Hematopoietic multipotent progenitor cell treated with erythropoietin and hydrocortisone succinate and interleukin-3 and kit ligand, for 17 days (in vitro differentiated cells): Measurements from ENCODE around the gene PELI1.
"Not testable (repeated sequence)": the region's sequence is repeated elsewhere in the genome, so short reads cannot be mapped to it uniquely, and the experiment has no call there.

Experiments used
- DNase-seq: peaks from one replicate; pipeline ENCODE4 v3.0.0-alpha.2; 2015; ENCODE audit warnings: low spot score

Gene PELI1

GRCh38 chr2:64085936-64086335, 58.3 kb downstream of the PELI1 start:
- DNase-seq: no peak

- no peak for DNase-seq
Measured at GRCh38 chr2:64081046-64081445, 63.2 kb downstream of the PELI1 start.

DNA sequence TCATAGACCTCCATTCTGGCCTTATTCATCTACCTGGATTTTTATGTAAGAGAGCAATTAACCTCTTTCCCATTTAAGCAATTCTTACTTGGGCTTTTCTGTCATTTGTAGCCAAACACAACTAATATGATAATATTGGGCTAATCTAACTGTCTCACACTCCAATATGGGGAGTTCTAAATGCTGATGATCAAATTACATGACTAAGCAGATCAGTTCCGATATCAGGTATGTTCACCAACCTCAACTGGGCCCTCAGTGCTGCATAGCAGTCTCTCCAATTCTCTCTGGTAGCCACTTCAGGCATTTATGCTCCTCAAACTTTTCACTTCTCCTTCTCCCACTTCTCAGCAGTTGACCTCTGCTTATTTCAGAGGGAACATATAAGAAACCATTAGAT, 64.0 kb downstream of the PELI1 start:
- DNase-seq: no peak

GRCh38 chr2:64079688-64080087, 64.5 kb downstream of the PELI1 start:
- DNase-seq: not testable (repeated sequence)

DNA sequence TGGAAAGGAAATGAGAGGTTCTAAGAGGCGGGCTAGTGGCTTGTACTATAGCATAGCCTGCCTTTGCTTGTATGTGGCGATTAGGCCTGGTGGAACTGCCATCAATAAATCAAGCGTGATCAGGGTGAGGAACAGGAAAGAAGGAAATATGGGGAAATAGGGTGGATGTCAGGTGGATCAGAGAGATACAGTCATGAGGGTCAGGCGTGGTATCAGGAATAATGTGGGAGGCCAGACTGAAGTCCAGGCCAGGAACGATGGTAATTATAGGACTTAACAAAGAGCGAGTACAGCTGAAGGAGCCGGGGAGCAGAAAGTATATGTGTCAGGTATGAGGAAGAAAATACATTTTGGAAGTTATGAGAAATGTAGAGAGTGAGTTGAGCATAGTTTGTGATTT, 67.4 kb downstream of the PELI1 start:
- DNase-seq: not testable (repeated sequence)

DNA sequence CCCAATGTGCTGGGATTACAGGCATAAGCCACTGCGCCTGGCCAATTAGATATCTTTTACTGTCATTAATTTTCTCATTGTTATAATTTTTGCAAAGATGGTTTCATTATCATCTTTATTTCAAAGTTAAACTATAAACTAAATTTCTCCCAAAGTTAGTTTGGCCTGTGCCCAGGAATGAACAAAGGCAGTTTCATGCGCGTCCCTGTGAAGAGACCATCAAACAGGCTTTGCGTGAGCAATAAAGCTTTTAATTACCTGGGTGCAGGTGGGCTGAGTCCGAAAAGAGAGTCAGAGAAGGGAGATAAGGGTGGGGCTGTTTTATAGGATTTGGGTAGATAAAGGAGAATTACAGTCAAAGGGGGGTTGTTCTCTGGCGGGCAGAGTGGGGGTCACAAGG, 69.6 kb downstream of the PELI1 start:
- not testable (repeated sequence) for DNase-seq

DNA sequence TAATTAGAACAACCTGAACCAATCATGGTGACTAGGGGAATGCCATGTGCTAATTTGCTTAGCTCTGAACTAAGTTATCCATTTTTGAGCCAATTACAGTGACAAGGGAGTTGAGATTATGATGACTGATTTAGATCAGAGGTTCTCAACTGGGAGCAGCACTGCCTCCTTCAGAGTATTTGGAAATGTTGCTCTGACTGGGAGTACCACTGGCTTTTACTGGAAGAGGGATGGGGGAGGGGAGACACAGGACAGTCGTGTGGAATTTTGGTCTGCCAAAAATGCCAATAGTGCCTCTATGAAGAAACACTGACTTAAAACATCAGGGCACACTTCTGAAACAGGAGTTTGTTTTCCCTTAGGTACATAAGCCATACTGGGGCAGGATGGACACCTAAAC, 76.9 kb downstream of the PELI1 start:
- no peak for DNase-seq

- DNase-seq: no peak
Measured at GRCh38 chr2:64065516-64065915, 78.7 kb downstream of the PELI1 start.

GRCh38 chr2:64063924-64064331, 80.3 kb downstream of the PELI1 start:
- no peak for DNase-seq

- DNase-seq: no peak
Measured at GRCh38 chr2:64063454-64063853, 80.8 kb downstream of the PELI1 start.

DNA sequence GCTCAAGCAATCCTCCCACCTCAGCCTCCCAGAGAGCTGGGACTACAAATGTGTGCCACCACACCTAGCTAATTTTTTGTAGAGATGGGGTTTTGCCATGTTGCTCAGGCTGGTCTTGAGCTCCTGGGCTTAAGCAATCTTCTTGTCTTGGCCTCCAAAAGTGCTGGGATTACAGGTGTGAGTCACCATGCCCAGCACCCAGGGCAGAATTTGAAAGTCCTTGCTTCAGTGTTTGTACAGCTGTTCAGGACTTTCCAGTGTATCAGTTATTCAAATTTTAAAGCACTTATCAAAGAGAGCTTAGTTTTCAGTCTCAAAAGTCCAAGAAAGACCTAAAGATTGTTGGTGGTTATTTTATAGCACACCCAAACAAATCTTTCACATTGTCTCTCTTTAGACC, 81.4 kb downstream of the PELI1 start:
- DNase-seq: no peak

DNA sequence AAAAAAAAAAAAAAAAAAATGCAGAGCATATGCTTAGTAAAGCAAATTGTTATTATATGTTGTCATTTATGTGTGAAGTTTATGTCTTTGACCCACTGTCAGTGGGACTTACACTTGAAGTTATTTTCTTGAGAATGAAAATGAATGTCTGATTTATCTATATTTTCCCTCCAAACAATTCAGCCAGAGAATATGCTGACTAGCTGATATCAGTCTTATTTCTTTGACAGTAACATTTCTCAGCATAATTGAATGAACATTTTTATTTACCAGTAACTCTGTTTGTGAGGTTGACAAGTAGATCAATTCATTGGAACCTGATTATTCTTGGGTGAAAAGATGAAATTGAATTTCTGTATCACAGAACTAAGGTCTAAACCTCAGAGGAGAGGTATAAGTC, 85.0 kb downstream of the PELI1 start:
- DNase-seq: no peak

- DNase-seq: no peak
Measured at GRCh38 chr2:64056021-64056420, 88.2 kb downstream of the PELI1 start.

DNA sequence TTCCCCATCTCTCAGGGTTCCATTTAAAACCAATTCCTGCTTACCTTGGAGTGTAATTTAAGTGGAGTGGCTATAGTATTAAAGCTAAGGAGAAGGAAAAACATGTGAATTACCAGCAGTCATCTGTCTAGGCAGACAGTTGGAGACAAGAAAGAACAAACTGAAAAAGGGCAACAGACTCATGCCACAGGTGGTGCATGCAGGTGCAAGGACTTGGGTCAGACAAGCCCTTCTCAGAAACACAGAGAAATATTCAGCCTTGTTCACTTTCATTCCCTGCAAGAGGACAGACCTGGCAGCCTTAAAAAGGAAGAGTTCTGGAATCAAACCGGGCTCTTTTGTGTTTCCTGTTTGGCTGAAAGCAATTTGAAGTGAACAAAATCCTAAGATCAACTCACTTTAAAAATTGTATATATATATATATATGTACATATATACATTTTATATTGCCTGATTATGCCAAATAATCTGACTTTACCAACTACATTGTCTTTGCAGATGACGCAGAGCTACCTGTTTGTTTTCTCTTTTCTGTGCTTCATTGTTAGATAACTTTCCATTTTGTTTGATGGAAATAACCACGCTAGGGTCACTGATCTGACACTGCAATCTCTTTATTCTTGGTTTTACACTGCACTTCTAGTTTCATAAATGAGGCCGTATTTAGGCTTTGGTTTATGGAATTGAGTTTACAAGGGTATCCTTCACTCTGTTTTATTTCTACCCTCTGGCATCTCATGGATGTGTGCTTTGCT, 89.9 kb downstream of the PELI1 start:
- no peak for DNase-seq

DNA sequence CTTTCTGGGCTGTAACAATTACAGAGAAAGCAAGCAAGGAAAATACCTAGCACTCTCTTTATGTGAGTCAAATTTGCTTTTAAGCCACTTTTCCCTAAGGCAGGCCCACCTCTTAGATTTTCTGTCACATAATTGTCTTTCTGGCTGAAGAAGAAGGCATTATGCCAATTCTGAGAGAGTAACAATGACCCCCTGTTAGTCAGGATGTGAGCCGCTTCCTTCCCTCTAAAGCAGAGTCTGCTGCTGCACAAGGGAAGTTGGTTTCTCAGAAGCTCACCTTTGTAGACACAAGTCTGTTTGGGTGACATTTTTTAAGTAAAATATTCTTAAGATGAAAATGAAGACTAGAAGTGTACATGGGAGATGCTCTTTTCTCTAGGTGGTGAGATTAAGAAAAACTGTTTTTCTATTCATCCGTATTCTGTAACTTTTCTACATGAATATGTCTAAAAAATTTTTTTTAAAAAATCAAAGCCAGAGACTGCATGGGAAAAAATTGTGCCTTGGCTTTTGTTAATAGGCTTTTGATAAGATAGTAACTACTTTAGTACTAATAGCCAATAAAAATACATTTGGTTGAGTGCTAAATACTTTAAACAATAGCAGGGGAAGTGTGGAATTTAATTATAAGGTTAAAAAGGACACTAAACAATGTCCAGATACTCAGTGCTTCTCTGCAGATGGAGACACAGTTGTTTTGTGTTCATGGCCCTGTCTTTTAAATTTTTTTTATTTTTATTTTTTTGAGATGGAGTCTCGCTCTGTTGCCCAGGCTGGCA, 91.6 kb downstream of the PELI1 start:
- DNase-seq: no peak

- no peak for DNase-seq
Measured at GRCh38 chr2:64049633-64050220, 94.5 kb downstream of the PELI1 start.

DNA sequence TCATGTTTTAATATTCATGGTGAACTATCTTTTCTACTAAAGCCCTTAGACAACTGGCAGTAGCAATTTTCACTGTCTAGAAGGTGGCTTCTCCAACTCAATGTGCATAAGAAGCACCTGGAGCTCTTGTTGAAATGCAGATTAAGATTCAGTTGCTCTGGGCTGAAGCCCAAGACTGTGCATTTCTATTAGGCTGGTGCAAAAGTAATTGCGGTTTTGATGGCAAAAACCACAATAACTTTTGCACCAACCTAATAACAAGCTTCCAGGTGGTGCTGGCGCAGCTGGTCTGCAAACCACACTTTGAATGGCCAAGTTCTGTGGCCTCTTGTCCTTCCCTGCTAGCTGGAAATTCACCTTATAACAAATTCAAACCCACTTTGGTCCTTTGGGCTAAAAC, 98.3 kb downstream of the PELI1 start:
- DNase-seq: no peak
